GM23248 (cell line): ENCODE data around the gene NTNG1.

Source experiments
- EZH2 ChIP-seq: fragments of 200-600 bp; sonication (generic); IDR thresholded peaks from 2 replicates; pipeline ENCODE4 v1.6.1; 2018; ENCODE audit warnings: antibody characterized with exemption, mild to moderate bottlenecking; ENCODE audit not compliant: insufficient read depth, poor library complexity, severe bottlenecking
- EZH2phosphoT487 ChIP-seq: fragments of 200-600 bp; sonication (generic); IDR thresholded peaks from 2 replicates; pipeline ENCODE4 v1.6.1; 2018; ENCODE audit warnings: antibody characterized with exemption, moderate library complexity, mild to moderate bottlenecking, low read depth; ENCODE audit not compliant: insufficient read depth

- no peak for TF ChIP-seq EZH2phosphoT487
- TF ChIP-seq EZH2, result no peak
Measured at GRCh38 chr1:107436552-107437241, 295.9 kb downstream of the NTNG1 start.
